HG03571 (cell line): ENCODE data around the gene YTHDF2.
"Not testable (repeated sequence)": the region's sequence is repeated elsewhere in the genome, so short reads cannot be mapped to it uniquely, and the experiment has no call there.

Source experiments
- ATAC-seq: cut with Tn5 transposase; IDR thresholded peaks from one replicate; pipeline ENCODE4 v1.9.1; 2021; ENCODE audit not compliant: unreplicated experiment

The YTHDF2 gene

DNA sequence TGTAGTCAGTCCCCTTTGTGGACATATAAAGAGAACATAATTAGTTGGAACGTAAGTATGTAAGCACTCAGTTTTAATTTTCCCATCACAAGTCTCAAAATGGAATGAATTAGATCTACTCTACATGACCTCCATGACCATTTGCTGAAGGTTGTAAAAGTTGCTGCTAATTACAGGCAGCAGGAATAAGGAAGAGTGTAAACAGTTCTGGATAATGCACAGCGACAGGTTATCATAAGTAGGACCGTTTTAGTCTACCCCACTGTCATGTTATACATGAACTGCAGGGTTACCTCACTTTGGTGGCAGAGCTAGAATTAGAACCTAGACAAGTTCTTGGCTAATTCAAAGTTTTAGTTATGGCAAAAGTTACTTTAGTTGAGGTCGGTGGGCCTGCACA, 21.7 kb downstream of the YTHDF2 start:
- ATAC-seq, result no peak

GRCh38 chr1:28759257-28759656, 22.5 kb downstream of the YTHDF2 start:
- ATAC-seq, result no peak

GRCh38 chr1:28761189-28761588, 24.4 kb downstream of the YTHDF2 start:
- no peak for ATAC-seq

DNA sequence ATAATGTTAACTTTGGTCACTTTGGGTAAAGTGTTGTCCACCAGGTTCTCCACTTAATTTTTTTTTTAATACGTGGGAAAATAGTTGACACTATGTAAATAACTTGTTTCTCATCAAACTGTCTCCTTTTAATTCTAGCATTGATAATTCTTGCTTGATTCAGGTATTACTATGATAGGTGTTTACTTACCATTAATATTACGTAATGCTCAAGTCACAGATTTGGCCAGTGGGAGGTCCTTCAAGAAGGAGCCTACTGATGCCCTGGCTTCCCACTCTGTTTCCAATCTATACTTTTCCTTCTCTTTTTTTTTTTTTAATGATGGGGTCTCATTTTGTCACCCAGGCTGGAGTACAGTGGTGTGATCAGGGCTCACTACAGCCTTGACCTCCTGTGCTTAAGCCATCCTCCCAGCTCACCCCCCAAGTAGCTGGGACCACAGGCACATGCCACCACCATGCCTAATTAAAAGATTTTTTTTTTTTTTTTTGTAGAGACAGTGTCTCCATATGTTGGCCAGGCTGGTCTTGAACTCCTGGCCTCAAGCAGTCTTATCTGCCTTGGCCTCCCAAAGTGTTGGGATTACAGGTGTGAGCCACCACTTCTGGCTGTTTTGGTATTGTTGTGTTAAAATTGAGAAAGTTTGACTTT, 29.9 kb downstream of the YTHDF2 start:
- no peak for ATAC-seq

DNA sequence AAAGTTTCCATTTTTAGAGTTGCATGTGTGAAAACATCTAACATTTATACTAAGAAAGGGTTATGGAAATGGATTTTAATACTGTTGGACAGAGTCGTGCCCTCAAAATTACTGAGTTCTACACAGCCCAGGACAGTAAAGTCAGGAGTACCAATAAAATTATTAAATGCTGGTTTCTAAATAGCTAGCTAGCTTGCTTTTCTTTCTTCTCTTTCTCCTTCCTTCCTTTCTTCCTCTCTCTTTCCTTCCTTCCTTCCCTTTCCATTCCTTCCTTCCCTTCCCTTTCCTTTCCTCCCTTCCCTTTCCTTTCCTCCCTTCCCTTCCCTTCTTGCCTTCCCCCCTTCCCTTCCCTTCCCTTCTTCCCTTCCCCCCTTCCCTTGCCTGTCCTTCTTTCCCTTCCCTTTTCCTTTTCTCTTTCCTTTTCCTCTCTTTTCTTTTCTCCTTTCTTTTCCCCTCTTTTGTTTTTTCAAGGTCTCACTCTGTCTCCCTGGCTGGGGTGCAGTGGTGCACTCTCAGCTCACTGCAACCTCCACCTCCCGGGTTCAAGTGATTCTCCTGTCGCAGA, 33.9 kb downstream of the YTHDF2 start:
- ATAC-seq, result no peak

- not testable (repeated sequence) for ATAC-seq
These were observed 35.2 kb downstream of the YTHDF2 start for GRCh38 chr1:28771921-28772320.

GRCh38 chr1:28773105-28773504, 36.4 kb downstream of the YTHDF2 start:
- no peak for ATAC-seq

- no peak for ATAC-seq
These were observed 38.6 kb downstream of the YTHDF2 start for GRCh38 chr1:28775121-28775942.

GRCh38 chr1:28776341-28776740, 39.6 kb downstream of the YTHDF2 start:
- no peak for ATAC-seq

- ATAC-seq, result no peak
These were observed 41.3 kb downstream of the YTHDF2 start for GRCh38 chr1:28778021-28778420.

GRCh38 chr1:28779751-28780408, 43.1 kb downstream of the YTHDF2 start:
- ATAC-seq, result no peak

- ATAC-seq, result no peak
These were observed 44.6 kb downstream of the YTHDF2 start for GRCh38 chr1:28781305-28781704.

- ATAC-seq, result no peak
These were observed 45.3 kb downstream of the YTHDF2 start for GRCh38 chr1:28782011-28782410.

DNA sequence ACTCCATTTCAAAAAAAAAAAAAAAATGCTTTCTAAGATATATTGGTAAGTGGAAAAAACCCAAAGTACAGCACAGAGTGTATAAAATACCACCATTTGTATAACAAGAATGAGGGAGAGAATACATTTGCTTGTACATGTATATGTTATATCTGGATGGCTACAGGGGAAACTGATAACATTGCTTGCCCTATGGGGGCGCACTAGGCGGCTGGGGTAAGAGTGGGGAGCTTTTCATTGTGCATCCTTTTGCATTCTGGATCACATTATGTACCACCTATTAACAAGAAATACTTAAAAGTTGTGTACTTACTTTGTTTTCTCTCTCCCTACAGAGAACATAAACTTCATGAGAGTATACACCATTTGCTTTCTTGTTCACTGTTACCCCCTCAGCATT, 46.6 kb downstream of the YTHDF2 start:
- no peak for ATAC-seq

DNA sequence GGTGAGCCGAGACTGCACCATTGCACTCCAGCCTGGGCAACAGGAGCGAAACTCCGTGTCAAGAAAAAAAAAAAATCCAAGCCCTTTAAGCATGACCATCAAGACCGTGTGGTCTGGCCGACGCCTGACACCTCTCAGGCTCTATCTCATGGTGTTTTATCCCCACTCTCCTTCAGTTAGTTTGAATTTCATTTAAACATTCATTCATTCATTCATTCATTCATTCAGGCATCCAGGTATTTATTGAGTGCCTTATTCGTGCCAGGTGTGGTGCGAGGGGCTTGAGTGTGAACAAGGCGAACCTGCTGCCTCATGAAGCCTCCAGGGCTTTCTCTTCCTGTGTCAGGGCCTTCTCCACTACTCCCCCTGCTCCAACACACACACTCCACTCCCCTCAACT, 52.7 kb downstream of the YTHDF2 start:
- ATAC-seq, result no peak

DNA sequence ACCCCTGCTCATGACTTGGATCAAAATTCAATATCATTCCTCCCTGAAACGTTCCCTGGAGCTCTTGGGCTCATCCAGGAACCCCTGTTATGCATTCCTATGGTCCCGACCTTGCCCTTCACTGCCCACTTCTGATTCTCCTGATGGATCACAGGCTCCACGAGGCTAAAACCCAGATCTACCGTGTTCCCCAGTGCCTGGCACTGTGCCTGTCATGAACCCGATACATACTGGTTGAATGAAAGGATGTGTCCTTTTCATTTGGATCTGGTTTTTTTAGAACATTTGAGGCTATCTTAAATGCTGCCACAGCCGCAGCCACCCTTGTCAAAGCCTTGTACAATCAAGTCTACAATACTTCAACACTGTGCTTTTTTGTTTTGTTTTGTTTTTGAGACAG, 53.1 kb downstream of the YTHDF2 start:
- ATAC-seq, result no peak

- ATAC-seq, result no peak
These were observed 53.8 kb downstream of the YTHDF2 start for GRCh38 chr1:28790377-28791035.

DNA sequence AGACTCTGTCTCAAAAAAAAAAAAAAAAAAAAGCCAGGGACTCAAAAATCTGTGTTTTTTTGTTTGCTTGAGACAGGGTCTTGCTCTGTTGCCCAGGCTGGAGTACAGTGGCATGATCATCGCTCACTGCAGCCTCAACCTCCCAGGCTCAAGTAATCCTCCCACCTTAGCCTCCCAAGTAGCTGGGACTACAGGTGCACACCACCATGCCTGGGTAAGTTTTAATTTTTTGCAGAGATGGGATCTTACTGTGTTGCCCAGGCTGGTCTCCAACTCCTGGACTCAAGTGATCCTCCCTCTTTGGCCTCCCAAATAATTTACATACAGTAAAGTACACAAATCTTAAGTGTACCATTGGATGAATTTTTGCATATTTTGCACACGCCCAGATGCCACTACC, 55.2 kb downstream of the YTHDF2 start:
- ATAC-seq, result not testable (repeated sequence)

- no peak for ATAC-seq
These were observed 55.9 kb downstream of the YTHDF2 start for GRCh38 chr1:28792644-28793121.

DNA sequence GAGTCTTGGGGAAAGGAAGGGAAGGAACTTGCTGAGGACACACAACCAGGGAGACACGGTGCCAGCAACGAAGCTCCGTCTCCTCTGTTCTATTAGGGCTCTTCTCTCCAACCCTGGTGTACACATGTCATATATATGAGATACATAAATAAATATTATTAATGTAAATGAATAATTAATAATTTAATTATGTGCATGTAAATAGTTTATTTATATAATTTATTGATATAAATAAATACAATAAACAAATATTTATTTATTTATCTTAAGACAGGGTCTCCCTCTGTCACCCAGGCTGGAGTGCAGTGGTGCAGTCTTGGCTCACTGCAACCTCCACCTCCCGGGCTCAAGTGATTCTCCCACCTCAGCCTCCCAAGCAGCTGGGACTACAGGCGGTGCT, 57.8 kb downstream of the YTHDF2 start:
- not testable (repeated sequence) for ATAC-seq
